HFFc6 (cell line): ENCODE measurements around the gene UMODL1. TPM values are rescaled to one million over a fixed set of nuclear protein-coding genes. Genes with fewer than 3 reads are reported as not detected.
A peak's percentile ranks its signal among the peaks of the same experiment; 100 is the strongest.

Experiments used
- DNase-seq: peaks from one replicate; pipeline ENCODE4 v3.0.0-alpha.2; 2018
- H3K27ac Mint-ChIP-seq: 2 replicates; pipeline ENCODE4 v1.8.0; 2020; ENCODE audit warnings: mild to moderate bottlenecking, mixed read lengths
- H3K27me3 Mint-ChIP-seq: 2 replicates; pipeline ENCODE4 v1.8.0; 2021; ENCODE audit warnings: mild to moderate bottlenecking, moderate library complexity, mixed read lengths; ENCODE audit not compliant: insufficient read depth
- H3K36me3 Mint-ChIP-seq: 2 replicates; pipeline ENCODE4 v1.8.0; 2021; ENCODE audit warnings: low read depth, mixed read lengths
- H3K4me1 Mint-ChIP-seq: 2 replicates; pipeline ENCODE4 v1.8.0; 2020; ENCODE audit warnings: low read depth, mixed read lengths
- H3K4me3 Mint-ChIP-seq: 2 replicates; pipeline ENCODE4 v1.8.0; 2020; ENCODE audit warnings: mild to moderate bottlenecking, moderate library complexity, mixed read lengths
- H3K9me3 Mint-ChIP-seq: 2 replicates; pipeline ENCODE4 v1.8.0; 2020; ENCODE audit warnings: mild to moderate bottlenecking, mixed read lengths
- total RNA-seq, 6 experiments: library from RNA; stranded (reverse); fragmentation: NEBNext Ultra II Directional; extraction: Animal tissue kit (Norgen Biotek cat#: 25700); gene quantifications; 2 replicates in 1 of 6; 3 replicates in 5 of 6; pipeline ENCODE4 v1.2.3, GENCODE V29; 2021
- TF ChIP-seq, protein P1 (sequence below): fragments of 200-600 bp; sonication (generic); IDR thresholded peaks from 2 replicates; pipeline ENCODE4 v1.5.0; 2021; ENCODE audit warnings: antibody characterized with exemption, mild to moderate bottlenecking

UMODL1 gene
- total RNA-seq, 6 experiments from 2014 or later: not detected

DNA sequence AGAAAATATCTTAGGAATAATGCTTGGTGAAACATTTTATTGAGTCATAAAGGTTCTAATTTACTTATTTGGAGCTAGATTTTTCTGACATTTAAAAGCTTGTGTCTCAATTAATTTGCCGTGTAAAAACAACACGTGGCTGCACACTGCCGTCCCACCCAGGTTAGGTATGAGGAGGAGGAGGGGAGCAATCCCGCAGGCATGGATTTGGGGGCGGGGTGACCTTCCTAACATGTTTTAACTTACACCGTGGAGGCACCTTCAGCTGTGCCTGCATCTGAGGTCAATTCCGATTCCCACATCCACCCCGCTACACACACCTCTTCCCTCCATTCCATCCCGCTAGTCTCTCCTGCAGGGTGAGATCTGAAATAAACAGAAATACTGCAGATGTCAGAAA lies 28.5 kb upstream of the UMODL1 start:
- peaks cover 4% of the 10 kb centered on the region; the same call in 1 of the 2 replicates for H3K9me3 Mint-ChIP-seq
- H3K27me3 Mint-ChIP-seq: peaks cover 3% of the 10 kb centered on the region; the same call in 1 of the 2 replicates
- peaks cover 46% of the 10 kb centered on the region for H3K4me1 Mint-ChIP-seq
- peaks cover 6% of the 10 kb centered on the region for H3K36me3 Mint-ChIP-seq
- TF ChIP-seq, protein P1, sequence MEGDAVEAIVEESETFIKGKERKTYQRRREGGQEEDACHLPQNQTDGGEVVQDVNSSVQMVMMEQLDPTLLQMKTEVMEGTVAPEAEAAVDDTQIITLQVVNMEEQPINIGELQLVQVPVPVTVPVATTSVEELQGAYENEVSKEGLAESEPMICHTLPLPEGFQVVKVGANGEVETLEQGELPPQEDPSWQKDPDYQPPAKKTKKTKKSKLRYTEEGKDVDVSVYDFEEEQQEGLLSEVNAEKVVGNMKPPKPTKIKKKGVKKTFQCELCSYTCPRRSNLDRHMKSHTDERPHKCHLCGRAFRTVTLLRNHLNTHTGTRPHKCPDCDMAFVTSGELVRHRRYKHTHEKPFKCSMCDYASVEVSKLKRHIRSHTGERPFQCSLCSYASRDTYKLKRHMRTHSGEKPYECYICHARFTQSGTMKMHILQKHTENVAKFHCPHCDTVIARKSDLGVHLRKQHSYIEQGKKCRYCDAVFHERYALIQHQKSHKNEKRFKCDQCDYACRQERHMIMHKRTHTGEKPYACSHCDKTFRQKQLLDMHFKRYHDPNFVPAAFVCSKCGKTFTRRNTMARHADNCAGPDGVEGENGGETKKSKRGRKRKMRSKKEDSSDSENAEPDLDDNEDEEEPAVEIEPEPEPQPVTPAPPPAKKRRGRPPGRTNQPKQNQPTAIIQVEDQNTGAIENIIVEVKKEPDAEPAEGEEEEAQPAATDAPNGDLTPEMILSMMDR: no peak
- no peak for DNase-seq
- no peak overlapping the region for H3K27ac Mint-ChIP-seq
- no peak overlapping the region for H3K4me3 Mint-ChIP-seq

DNA sequence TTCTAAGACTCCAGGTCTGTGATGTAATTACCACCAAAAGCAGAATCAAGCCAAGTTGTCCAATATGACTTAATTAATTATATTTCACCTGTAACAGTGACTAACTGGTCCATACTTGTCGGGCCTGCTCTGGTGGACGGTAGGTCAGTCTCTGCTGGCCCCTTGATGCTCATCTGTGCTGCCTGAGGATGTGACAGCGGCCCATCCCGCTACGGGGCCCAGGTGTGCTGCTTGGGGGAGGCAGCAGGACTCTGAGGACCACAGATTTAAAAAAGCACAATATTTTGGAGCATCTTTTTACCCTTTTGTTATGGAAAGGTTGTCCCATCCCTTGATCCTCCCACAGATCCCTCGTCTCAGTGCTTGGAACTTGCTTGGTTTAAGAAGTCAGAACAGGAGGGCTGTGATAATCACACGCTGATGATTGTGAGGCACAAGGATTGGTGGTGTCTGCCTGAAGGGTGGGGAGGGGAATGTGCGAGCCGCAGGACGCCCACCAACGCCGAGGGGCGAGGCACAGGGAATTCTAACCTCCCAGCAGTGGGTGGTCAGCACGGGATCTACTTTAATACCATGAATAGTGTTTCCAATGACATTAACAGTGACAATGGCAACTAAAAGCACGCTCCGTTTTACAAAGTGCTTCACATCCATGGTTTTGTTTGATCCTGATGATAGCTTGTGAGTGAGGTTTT lies 27.8 kb upstream of the UMODL1 start:
- DNase-seq: no peak
- H3K27ac Mint-ChIP-seq: no peak overlapping the region
- H3K27me3 Mint-ChIP-seq: peaks cover 3% of the 10 kb centered on the region; the same call in 1 of the 2 replicates
- H3K36me3 Mint-ChIP-seq: peaks cover 6% of the 10 kb centered on the region
- peaks cover 53% of the 10 kb centered on the region for H3K4me1 Mint-ChIP-seq
- TF ChIP-seq, protein P1: no peak
- no peak overlapping the region for H3K4me3 Mint-ChIP-seq
- 0 out of 2 replicates have a peak, but pooled peaks cover 4% of the 10 kb centered on the region for H3K9me3 Mint-ChIP-seq

DNA sequence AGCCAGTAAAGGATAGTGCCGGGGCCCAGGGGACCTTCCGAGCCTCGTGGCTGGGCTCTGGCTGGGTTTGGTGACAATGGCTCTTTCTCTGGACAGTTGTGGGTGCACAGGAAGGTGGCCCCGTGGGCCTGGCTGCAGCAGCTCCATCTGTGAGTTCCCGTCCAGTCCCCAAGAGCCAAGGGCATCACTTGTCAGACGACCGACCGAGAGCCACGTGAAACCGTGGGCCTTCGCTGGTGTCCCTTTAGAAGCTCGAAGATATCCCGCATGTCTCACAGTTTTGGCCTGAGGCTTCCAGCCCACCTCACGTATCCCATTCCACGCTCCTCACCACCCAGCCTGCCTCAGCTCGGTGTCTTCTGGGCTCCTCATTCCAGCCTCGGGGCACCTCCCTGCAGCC lies 27.2 kb upstream of the UMODL1 start:
- no peak for DNase-seq
- H3K4me3 Mint-ChIP-seq: no peak overlapping the region
- no peaks in the 10 kb centered on the region; the same call in 1 of the 2 replicates for H3K36me3 Mint-ChIP-seq
- H3K4me1 Mint-ChIP-seq: peaks cover 53% of the 10 kb centered on the region
- 0 out of 2 replicates have a peak, but pooled peaks cover under 1% of the 10 kb centered on the region for H3K9me3 Mint-ChIP-seq
- peaks cover 3% of the 10 kb centered on the region; the same call in 1 of the 2 replicates for H3K27me3 Mint-ChIP-seq
- TF ChIP-seq, protein P1: no peak
- H3K27ac Mint-ChIP-seq: no peak overlapping the region

DNA sequence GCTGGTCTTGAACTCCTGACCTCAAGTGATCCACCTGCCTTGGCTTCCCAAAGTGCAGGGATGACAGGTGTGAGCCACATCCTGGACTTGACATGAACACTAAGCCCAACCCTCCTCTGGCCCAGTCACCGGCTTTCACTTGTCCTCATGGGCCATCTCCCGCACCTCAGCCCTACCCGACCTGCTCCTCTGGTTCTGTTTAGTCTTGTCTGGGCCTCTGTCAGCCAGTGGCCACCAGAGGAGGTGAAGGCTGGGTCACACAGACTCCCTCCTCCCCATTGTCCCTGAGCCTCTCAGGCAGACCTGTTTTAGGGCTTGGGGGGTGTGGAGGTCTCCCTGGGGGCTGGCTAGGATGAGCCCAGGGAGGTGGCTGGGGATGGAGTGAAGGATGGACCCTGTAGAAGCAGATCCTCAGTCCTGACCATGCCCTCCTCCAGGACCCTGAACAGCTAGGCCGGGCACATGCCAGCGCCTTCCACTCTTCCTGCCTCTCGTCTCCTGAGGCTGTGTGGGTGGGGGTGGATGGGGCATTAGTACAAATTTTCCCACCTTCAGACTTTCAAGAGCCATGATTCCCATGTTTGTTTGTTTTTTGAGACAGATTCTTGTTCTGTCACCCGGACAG lies 26.1 kb upstream of the UMODL1 start:
- Mint-ChIP-seq H3K4me1 (peaks cover 48% of the 10 kb centered on the region), H3K9me3 (no peaks in the 10 kb centered on the region), H3K27me3 (peaks cover 6% of the 10 kb centered on the region; the same call in 1 of the 2 replicates), H3K4me3 (no peak overlapping the region), H3K27ac (no peak overlapping the region; the same call in 1 of the 2 replicates), H3K36me3 (no peaks in the 10 kb centered on the region)
- no peak for DNase-seq
- TF ChIP-seq, protein P1: no peak

DNA sequence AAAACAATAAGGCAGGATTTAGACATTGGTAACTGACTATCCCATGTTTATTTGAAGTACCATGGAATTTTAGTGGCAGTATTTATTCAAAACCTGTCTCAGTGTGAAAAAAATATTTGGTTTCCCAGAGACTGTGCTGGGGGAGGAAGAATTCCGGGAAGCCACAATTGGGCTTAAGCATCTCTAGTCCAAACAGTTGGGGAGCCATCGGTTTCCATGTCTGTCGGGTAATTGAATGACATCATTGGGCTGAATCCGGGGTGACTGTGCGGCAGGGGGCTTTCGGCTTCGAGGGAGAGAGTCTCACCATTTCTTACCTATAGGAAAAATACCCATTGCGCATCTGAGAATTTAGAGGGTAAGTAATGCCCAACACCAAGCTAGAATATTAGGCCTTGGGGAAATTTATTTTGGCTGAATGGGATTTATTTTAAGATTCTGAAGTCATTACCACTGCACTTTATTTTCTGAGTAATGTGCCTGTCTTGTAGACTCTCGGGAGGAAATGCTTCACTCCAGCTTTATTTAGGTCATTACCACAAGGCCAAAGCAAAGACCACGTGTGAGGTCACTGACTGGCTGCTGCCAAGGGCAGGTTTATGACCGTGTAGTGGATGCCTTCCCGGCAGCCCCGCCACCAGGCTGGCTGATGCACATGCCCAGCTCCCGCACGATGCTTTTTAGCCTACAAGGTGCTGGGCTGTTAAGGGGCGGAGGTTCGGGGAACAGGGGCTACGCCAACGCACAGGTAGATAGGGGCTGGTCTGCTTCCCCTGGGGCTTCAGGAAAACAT lies 23.1 kb upstream of the UMODL1 start:
- Mint-ChIP-seq H3K27me3 (peaks cover 6% of the 10 kb centered on the region), H3K27ac (peak overlapping the region; percentile 97), H3K9me3 (no peaks in the 10 kb centered on the region), H3K36me3 (no peaks in the 10 kb centered on the region), H3K4me1 (peaks cover 26% of the 10 kb centered on the region), H3K4me3 (peak overlapping the region; percentile 56)
- DNase-seq: peak; percentile 97
- TF ChIP-seq, protein P1: peak; percentile 39
